HG02943 (cell line): Measurements from ENCODE around the gene TRPV2.

ENCODE experiments used
- ATAC-seq: cut with Tn5 transposase; IDR thresholded peaks from one replicate; pipeline ENCODE4 v1.9.1; 2021; ENCODE audit warnings: mild to moderate bottlenecking, low read depth, moderate library complexity; ENCODE audit not compliant: unreplicated experiment

Gene TRPV2

GRCh38 chr17:16472539-16472938 is 57.2 kb downstream of the TRPV2 start:
- no peak for ATAC-seq

- ATAC-seq, result no peak
Measured at GRCh38 chr17:16473044-16474011, 58.0 kb downstream of the TRPV2 start.

GRCh38 chr17:16474012-16474725 is 58.8 kb downstream of the TRPV2 start:
- no peak for ATAC-seq

GRCh38 chr17:16475179-16475704 is 59.9 kb downstream of the TRPV2 start:
- ATAC-seq, result no peak

GRCh38 chr17:16477255-16477654 is 61.9 kb downstream of the TRPV2 start:
- ATAC-seq, result no peak

GRCh38 chr17:16477666-16478065 is 62.3 kb downstream of the TRPV2 start:
- ATAC-seq, result no peak

- ATAC-seq, result no peak
Measured at GRCh38 chr17:16478649-16479048, 63.3 kb downstream of the TRPV2 start.

GRCh38 chr17:16479264-16479663 is 63.9 kb downstream of the TRPV2 start:
- no peak for ATAC-seq

- no peak for ATAC-seq
Measured at GRCh38 chr17:16480995-16481394, 65.6 kb downstream of the TRPV2 start.

GRCh38 chr17:16482253-16482652 is 66.9 kb downstream of the TRPV2 start:
- no peak for ATAC-seq

- ATAC-seq, result no peak
Measured at GRCh38 chr17:16483021-16483645, 67.8 kb downstream of the TRPV2 start.

GRCh38 chr17:16484445-16485175 is 69.2 kb downstream of the TRPV2 start:
- ATAC-seq, result no peak
